ENCODE measurements around the gene MAP3K20. TPM values are rescaled to one million over a fixed set of nuclear protein-coding genes. Genes with fewer than 3 reads are reported as not detected.
"Not testable (repeated sequence)": the region's sequence is repeated elsewhere in the genome, so short reads cannot be mapped to it uniquely, and the experiment has no call there.

Gene MAP3K20
- total RNA-seq, 1 donor from 2014 or later: 11.8 TPM

DNA sequence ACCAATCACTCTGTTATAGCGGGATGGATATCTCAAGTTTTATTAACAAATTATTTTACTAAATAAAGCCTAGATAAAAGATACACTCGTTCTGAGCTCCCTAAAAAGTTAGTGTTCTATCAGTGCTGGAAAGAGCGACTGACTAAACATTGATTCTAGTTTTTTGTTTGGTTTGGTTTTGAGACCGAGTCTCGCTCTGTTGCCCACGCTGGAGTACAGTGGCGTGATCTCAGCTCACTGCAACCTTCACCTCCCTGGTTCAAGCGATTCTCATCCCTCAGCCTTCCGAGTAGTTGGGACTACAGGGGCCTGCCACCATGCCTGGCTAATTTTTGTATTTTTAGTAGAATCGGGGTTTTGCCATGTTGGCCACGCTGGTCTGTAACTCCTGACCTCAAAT lies 205.2 kb downstream of the MAP3K20 start:
- TF ChIP-seq, protein P1, sequence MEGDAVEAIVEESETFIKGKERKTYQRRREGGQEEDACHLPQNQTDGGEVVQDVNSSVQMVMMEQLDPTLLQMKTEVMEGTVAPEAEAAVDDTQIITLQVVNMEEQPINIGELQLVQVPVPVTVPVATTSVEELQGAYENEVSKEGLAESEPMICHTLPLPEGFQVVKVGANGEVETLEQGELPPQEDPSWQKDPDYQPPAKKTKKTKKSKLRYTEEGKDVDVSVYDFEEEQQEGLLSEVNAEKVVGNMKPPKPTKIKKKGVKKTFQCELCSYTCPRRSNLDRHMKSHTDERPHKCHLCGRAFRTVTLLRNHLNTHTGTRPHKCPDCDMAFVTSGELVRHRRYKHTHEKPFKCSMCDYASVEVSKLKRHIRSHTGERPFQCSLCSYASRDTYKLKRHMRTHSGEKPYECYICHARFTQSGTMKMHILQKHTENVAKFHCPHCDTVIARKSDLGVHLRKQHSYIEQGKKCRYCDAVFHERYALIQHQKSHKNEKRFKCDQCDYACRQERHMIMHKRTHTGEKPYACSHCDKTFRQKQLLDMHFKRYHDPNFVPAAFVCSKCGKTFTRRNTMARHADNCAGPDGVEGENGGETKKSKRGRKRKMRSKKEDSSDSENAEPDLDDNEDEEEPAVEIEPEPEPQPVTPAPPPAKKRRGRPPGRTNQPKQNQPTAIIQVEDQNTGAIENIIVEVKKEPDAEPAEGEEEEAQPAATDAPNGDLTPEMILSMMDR (IDR thresholded peaks at IDR 0.05; ENCODE audit: unreplicated experiment): no peak
- Mint-ChIP-seq H3K4me3 (ENCODE audit: unreplicated experiment) (no peak overlapping the region), H3K27ac (ENCODE audit: unreplicated experiment) (no peak overlapping the region), H3K27me3 (ENCODE audit: unreplicated experiment) (peaks cover 3% of the 10 kb centered on the region), H3K4me1 (ENCODE audit: unreplicated experiment) (peaks cover 20% of the 10 kb centered on the region), H3K36me3 (ENCODE audit: low read depth, unreplicated experiment) (peaks cover 3% of the 10 kb centered on the region), H3K9me3 (ENCODE audit: unreplicated experiment) (peaks cover 3% of the 10 kb centered on the region)
- no peak for DNase-seq (ENCODE audit: low spot score)

DNA sequence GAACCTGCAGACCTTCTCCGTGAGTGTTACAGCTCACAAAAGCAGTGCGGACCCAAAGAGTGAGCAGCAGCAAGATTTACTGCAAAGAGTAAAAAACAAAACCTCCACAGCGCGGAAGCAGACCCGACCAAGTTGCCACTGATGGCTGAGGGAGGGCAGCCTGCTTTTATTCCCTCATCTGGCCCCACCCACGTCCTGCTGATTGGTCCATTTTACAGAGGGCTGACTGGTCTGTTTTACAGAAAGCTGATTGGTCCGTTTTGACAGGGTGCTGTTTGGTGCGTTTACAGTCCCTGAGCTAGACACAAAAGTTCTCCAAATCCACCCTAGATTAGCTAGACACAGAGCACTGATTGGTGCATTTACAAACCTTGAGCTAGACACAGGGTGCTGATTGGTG lies 206.3 kb downstream of the MAP3K20 start:
- peaks cover 20% of the 10 kb centered on the region for H3K4me1 Mint-ChIP-seq (ENCODE audit: unreplicated experiment)
- not testable (repeated sequence) for H3K9me3 Mint-ChIP-seq (ENCODE audit: unreplicated experiment); H3K4me3 Mint-ChIP-seq (ENCODE audit: unreplicated experiment); H3K27me3 Mint-ChIP-seq (ENCODE audit: unreplicated experiment); H3K27ac Mint-ChIP-seq (ENCODE audit: unreplicated experiment); DNase-seq (ENCODE audit: low spot score); H3K36me3 Mint-ChIP-seq (ENCODE audit: low read depth, unreplicated experiment)

DNA sequence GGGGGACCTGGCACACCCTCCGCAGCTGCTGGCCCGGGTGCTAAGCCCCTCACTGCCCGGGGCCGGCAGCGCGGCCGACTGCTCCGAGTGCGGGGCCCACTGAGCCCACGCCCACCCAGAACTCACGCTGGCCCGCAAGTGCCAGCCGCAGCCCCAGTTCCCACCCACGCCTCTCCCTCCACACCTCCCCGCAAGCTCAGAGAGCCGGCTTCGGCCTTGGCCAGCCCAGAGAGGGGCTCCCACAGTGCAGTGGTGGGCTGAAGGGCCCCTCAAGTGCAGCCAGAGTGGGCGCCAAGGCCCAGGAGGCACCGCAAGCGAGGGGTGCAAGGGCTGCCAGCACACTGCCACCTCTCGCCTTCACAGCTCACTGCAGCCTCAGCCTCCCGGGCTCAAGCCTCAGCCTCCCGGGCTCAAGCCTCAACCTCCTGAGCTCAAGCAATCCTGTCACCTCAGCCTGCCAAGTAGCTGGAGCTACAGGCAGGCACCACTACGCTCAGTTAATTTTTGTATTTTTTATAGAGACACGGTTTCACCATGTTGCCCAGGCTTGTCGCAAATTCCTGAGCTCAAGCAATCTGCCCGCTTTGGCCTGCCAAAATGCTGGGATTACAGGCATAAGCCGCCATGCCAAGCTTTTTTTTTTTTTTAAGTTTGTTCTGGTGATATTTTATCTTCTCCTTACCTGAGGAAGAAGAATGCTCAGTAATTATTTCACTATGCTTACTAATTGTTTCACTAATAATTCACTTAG lies 207.3 kb downstream of the MAP3K20 start:
- Mint-ChIP-seq H3K4me3 (ENCODE audit: unreplicated experiment) (no peak overlapping the region), H3K36me3 (ENCODE audit: low read depth, unreplicated experiment) (peaks cover 3% of the 10 kb centered on the region), H3K4me1 (ENCODE audit: unreplicated experiment) (peaks cover 20% of the 10 kb centered on the region), H3K27me3 (ENCODE audit: unreplicated experiment) (peaks cover 3% of the 10 kb centered on the region), H3K9me3 (ENCODE audit: unreplicated experiment) (peaks cover 3% of the 10 kb centered on the region), H3K27ac (ENCODE audit: unreplicated experiment) (no peak overlapping the region)
- DNase-seq (ENCODE audit: low spot score): no peak
- TF ChIP-seq, protein P1 (IDR thresholded peaks at IDR 0.05; ENCODE audit: unreplicated experiment): no peak

DNA sequence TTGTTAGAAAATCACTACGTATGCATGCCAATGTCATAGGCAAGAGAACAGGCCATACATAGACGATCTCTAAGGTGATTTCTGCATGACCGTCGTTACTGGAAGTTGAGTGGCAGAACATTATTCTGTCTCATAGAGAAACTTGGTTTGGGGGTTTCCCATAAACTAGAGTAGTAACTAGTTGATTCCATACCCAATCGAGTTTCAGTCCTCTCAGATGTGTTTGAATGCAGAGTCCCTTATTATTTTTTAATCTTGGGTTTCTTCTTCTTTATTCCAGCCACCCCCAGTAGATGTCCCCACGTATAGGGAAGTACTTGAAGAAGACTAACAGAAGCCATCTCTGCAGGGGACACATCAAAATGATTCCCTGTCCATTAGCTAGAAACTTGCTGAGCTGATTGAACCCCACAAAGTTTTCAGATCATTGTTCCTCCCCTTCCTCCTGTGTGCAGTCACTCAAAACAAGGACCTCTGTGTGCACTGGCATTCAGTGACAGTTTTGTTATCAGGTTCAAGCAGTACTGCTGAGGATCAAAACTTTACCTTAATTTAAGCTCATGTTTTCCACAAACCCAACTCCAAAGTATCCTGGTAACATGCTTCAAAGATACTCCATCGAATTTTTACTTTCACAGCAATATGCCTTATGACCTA lies 210.6 kb downstream of the MAP3K20 start:
- peaks cover 3% of the 10 kb centered on the region for H3K27me3 Mint-ChIP-seq (ENCODE audit: unreplicated experiment)
- no peak overlapping the region for H3K27ac Mint-ChIP-seq (ENCODE audit: unreplicated experiment)

DNA sequence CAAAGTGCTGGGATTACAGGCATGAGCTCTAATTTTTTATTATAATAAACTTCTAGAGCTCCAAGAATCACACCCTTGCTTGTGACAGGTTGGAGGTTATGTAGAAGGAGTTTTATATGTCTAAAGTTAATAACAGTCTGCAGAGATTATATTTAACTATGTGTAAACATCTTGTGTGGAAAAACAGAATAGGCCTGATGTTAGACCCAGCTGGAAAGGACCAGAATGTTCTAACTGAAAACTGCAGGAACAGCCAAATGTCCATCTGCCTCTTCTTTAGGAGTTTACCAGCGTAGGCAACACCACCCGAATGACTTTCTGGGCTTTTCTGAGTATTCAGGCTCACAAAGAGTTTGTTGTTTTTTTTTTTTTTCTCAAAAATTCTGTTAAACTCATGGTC lies 211.9 kb downstream of the MAP3K20 start:
- TF ChIP-seq, protein P1 (IDR thresholded peaks at IDR 0.05; ENCODE audit: unreplicated experiment): no peak
- H3K27me3 Mint-ChIP-seq (ENCODE audit: unreplicated experiment): peaks cover 3% of the 10 kb centered on the region
- no peak for DNase-seq (ENCODE audit: low spot score)
- no peaks in the 10 kb centered on the region for H3K36me3 Mint-ChIP-seq (ENCODE audit: low read depth, unreplicated experiment)
- H3K9me3 Mint-ChIP-seq (ENCODE audit: unreplicated experiment): no peaks in the 10 kb centered on the region
- H3K4me1 Mint-ChIP-seq (ENCODE audit: unreplicated experiment): no peaks in the 10 kb centered on the region
- H3K4me3 Mint-ChIP-seq (ENCODE audit: unreplicated experiment): no peak overlapping the region
- H3K27ac Mint-ChIP-seq (ENCODE audit: unreplicated experiment): no peak overlapping the region

More for the DNA sequence above, 210.6 kb downstream of the MAP3K20 start:
- Mint-ChIP-seq H3K36me3 (ENCODE audit: low read depth, unreplicated experiment) (peaks cover 3% of the 10 kb centered on the region), H3K9me3 (ENCODE audit: unreplicated experiment) (peaks cover 3% of the 10 kb centered on the region), H3K4me1 (ENCODE audit: unreplicated experiment) (no peaks in the 10 kb centered on the region), H3K4me3 (ENCODE audit: unreplicated experiment) (no peak overlapping the region)
- TF ChIP-seq, protein P1 (IDR thresholded peaks at IDR 0.05; ENCODE audit: unreplicated experiment): no peak
- no peak for DNase-seq (ENCODE audit: low spot score)
